NCI-H1092 (cell line): Measurements from ENCODE around the gene PRKCZ.
A peak's percentile ranks its signal among the peaks of the same experiment; 100 is the strongest.

Experiments used
- DNase-seq: peaks from one replicate; lab custom pipeline; 2025; lab: John Stamatoyannopoulos, UW

Gene PRKCZ

GRCh38 chr1:2194898-2195673 lies 144.9 kb downstream of the PRKCZ start:
- peak; percentile 31 for DNase-seq

- DNase-seq: no peak
Measured at GRCh38 chr1:2195785-2196184, 145.6 kb downstream of the PRKCZ start.

- DNase-seq: no peak
Measured at GRCh38 chr1:2196901-2197638, 146.9 kb downstream of the PRKCZ start.

DNA sequence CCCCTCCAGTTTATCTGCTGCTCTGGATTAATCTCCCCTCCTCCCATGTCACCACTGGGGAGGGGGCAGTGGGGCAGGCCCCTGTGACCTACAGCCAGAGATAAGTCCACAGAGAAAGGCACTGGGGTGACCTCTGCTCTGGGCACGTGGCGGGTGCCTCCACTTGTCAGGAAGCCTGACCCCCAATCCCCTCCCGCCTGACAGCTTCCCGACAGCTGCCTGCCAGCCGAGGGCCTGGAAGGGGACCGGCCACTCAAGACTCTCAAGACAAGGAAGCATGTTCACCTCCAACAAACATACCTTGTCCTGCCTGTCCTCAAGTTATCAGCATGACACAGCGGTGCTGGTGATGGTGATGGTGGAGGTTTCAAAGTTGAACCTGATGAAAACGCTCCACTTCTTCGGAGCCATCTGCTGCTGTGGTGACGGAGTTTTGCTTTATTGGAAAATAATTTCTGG lies 147.5 kb downstream of the PRKCZ start:
- DNase-seq: no peak

DNA sequence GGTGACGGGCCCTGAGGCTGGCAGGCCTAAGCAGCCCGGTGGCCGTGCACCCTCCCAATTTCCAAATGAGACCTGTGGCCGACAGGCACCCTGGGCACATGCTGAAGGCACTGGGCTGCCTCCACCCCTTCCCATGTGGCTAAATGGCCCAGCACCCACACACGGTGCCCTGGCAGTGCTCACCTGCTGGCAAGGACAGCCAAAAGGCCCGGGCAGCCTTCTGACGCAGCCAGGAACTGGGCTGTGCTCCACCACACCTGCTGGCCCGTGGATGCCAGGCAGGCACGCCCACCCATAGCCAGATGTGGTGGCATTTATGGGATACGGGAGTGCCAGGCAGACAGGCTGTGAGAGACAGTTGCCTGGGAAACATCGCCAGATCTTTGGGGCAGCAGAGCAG lies 148.4 kb downstream of the PRKCZ start:
- no peak for DNase-seq

DNA sequence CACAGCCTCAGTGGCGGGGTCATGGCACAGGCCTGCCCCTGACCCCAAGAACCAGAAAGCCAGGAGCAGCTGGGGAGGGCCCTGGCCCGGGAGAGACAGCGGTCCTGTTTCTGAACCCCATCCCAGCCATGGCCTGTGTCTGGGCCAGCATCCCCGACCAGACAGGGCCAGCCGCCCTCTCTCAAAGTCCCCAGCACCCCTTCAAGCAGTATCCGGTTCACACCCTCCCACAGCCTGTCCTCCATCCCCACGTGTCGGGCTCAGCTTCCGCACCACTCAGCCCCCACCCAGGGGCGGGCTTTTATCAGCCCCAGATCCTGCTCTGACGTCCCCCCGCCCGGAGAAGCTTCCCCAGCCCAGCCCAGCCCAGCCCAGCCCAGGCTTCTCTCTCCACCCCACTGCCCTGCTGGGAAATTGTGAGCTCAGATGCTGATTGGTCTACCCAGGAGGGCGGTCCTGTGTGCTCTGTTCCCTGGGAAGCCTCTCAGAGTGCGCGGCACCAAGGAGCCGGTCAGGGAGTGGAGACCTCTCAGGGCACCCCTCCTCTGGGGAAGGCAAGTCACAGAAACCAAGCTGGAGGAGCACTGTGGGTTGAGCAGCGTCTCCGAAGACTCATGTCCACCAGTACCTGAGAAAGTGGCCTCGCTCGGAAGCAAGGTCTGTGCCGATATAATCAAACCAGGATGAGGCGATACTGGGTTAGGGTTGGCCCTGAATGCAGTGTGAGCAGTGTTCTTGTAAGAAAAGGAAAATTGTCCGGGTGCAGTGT lies 149.0 kb downstream of the PRKCZ start:
- DNase-seq: no peak

GRCh38 chr1:2200308-2200943 lies 150.2 kb downstream of the PRKCZ start:
- no peak for DNase-seq

DNA sequence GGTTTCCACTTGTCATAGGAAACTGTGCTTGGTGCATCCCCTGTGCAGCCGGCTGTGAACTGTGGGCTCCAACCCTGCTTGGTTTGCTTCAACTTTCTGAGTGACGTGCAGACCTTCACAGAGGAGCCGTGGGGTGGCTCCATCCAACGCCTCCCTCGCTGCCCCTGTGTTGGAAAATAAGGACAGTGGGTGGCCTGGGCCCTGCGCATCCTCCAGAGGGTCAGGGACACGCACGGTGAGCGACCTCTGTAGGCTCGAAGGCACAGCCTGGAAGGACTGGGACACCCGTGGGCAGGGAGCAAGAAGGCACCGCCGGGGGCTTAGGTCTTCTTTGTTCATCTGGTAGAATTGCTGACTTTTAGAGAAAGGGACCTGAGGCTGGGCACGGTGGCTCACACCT lies 150.9 kb downstream of the PRKCZ start:
- no peak for DNase-seq

- no peak for DNase-seq
Measured at GRCh38 chr1:2202008-2202575, 151.9 kb downstream of the PRKCZ start.

GRCh38 chr1:2202843-2203601 lies 152.8 kb downstream of the PRKCZ start:
- DNase-seq: no peak

DNA sequence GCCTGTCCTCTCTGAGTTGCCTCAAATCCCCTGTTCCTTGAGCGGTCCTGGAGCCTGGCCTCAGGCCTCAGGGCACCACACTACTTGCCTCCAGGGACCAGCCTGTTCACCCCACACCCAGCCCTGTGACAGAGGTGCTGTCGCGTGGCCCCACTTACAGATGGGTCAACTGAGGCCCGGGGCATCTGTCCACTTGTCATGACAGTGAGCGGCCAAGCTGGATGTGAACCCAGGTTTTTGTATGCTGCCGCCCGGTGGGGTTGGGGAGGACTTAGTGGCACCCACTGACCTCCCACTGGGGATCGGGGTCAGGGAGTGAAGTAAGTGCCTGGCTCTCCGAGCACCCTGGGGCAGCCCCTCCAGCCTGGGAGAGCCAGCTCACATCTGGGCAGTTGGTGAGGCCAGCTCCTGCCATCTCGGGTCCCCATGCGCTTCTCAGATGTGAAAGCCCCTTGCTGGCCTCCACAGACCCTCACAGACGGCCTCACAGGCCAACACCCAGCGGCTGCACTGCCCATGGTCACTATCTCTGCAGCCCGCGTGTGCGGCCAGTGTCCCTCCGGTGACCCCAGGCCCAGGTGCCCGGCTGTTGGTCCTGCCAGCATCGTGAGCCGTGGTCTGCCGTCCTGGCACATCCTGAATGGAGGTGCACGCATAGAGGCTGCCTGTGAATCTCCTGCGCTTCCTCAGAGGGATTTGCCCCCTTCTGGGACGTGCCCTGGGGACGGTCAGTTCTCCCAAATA lies 153.6 kb downstream of the PRKCZ start:
- DNase-seq: no peak

DNA sequence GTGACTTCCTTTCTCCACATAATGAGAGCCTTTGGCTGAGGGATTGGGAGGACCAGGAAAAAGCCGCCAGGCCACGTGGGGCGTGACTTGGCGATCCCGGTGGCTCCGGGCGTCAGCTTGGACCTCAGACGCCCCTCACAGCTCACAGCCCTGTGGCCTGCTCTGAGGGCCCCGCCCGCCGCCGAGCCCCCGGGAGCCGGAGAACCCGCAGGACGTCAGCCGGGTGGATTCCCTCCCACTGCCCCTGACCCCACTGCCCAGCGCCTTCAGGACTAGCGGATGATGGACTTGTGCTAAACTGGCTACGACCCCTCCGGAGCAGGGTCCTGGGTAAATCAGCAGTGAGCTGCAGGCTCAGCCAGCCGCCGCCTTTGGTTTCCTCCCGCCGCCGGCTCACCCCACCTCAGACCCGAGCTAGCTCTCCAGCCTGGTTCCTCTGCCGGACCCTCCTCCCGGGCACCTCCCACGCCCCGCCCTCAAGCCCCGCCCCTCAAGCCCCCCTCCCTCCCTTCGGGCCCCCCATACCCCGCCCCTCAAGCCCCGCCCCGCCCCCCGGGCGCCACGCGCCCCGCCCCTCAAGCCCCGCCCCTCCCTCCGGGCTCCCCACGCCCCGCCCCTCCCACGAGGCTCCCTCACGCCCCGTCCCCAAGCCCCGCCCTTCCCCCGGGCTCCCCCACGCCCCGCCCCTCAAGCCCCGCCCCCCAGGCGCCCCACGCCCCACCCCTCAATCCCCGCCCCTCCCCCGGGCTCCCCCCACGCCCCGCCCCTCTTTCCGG lies 154.4 kb downstream of the PRKCZ start:
- no peak for DNase-seq

DNA sequence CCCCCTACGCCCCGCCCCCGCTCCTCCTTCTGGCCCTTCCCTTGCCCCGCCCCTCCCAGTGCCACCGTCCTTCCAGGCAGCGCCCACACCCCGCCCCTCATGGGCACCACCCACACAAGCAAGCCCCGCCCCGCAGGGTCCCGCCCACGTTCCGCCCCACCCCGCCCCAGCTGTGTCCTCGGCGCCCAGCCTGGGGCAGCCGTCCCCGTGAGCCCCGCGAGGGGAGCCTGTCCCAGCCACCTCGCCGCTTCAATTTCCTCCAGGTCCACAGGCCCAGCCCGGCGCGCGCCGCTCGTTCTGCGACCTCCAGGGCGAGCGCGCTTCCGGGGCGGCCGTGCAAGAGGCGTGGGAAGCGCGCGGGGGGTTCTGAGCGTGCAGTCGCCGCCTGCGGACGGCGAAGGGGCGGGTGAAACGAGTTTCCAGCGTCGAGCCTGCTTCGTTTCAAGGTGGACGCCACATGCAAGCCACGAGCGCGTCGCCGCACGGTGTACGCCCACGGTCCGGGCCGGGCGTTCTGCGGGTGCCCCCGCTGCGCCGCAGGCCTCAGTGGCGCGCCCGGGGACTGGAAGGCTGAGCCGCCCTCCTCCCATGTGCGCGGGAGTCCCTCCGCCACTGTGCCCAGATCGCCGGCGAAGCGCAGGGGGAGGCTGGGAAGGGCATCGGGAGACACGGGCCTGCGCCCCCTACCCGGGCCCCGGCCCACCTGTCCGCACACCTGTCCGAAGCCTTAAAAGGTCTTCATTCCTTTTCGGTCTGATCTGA lies 155.2 kb downstream of the PRKCZ start:
- DNase-seq: peak; percentile 66

- DNase-seq: no peak
Measured at GRCh38 chr1:2206813-2207487, 156.7 kb downstream of the PRKCZ start.

DNA sequence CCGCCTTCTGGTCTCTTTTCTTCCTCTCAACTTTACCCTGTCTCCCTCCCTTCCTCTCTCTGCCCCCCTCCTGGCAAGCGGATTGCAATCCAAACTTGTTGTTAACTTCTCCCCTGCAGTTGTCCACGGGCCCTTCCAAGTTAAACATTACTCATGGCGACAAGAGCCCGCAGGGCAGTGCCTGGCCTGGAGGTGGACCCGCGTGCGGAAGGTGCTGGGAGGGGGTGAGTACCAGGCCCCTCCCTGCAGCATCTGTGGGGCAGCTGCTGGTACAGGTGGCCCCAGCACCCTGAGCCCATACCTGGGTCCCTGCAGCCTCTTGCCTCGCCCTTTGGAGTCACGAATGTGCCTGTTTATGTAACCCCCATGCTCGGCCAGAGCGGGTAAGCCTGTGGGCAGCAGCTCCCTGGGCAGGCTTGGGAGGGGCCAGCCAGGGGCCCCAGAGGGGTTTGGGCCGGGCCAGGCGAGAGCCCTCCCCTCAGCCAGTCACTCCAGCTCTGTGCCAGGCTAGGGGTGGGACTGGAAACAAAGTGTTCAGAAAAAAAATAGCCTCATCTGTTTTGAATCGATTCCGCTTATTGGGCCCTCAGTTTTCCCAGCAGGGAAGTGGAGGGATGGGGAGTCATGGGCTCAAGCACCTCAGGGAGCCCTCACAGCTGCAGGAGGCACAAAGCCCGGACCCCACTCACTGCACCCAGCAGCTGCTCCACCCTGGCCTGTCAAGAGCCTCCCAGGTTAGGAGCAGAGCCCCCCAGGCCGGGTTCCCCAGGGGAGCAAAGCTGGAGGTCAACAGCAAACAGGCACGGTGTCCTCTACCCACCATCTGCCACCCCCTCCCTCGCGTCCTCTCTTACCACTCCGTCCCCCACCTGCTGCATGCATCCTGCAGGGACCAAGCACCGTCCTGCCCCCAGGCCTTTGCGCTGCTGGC lies 158.4 kb downstream of the PRKCZ start:
- no peak for DNase-seq

- DNase-seq: no peak
Measured at GRCh38 chr1:2209400-2210083, 159.3 kb downstream of the PRKCZ start.
